Measurements from ENCODE around the gene RAPGEF2.

RAPGEF2 gene

DNA sequence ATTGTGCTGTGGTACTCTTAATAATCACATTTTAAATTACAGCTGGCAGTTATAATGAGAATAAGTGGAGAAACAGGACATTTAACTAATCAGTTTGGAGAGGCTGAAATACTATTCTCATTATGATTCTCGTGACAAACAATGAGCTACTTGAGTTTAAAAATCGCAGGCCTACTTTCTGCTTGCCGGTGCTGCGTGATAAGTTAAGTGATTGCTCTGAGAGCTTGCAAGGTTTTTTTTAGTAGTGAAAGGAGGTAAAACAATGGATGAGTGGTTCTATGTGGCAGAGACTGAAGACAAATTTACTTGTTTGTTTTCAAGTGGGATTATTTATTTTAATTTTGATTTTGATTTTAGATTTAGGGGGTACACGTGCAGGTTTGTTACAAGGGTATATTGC is 114.0 kb downstream of the RAPGEF2 start:
- FAIRE-seq (no peak), DNase-seq (ENCODE audit: insufficient read length, low spot score) (no peak)
- TF ChIP-seq, protein P1, sequence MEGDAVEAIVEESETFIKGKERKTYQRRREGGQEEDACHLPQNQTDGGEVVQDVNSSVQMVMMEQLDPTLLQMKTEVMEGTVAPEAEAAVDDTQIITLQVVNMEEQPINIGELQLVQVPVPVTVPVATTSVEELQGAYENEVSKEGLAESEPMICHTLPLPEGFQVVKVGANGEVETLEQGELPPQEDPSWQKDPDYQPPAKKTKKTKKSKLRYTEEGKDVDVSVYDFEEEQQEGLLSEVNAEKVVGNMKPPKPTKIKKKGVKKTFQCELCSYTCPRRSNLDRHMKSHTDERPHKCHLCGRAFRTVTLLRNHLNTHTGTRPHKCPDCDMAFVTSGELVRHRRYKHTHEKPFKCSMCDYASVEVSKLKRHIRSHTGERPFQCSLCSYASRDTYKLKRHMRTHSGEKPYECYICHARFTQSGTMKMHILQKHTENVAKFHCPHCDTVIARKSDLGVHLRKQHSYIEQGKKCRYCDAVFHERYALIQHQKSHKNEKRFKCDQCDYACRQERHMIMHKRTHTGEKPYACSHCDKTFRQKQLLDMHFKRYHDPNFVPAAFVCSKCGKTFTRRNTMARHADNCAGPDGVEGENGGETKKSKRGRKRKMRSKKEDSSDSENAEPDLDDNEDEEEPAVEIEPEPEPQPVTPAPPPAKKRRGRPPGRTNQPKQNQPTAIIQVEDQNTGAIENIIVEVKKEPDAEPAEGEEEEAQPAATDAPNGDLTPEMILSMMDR (IDR thresholded peaks at IDR 0.05; ENCODE audit: insufficient read depth, missing control alignments), result no peak

DNA sequence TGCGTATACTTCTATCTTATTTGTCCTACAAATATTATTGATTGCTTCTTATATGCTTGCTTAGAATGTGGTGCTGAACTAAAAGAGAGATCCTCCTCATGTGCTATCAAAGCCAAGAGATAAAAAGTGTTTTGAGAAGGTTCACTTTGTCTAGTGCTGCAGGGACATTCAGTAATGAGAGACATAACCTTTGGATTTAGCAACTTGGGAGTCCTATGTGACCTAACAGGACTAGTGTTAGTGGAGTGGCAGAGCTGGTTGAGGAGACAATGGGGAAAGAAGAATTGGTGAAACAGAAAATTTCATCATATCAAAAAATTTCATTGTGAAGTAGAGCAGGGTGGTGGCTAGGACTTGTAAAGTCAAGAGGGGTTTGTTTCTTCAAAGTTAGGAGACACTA is 117.0 kb downstream of the RAPGEF2 start:
- FAIRE-seq (no peak), DNase-seq (ENCODE audit: insufficient read length, low spot score) (no peak)
- TF ChIP-seq, protein P1 (IDR thresholded peaks at IDR 0.05; ENCODE audit: insufficient read depth, missing control alignments), result no peak

DNA sequence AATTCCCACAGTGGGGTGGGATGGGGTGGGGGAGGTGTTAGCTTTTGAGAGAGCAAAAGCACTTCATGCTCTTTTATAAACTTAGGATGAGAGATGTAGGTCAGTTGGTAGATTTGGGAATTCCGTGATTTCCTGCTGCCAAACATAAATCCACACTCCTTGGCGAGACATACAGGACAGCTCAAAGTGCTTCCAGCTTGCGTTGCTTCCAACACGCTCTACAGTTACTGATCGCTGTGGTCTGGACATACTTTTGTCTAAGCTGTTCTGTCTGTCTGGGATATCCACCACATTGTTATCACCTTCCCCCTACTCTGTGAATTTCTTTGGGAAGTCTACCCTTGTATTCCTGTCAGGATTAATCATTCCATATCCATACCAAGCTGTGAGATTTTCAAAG is 117.5 kb downstream of the RAPGEF2 start:
- DNase-seq (ENCODE audit: insufficient read length, low spot score) (no peak), FAIRE-seq (no peak)
- TF ChIP-seq, protein P1 (IDR thresholded peaks at IDR 0.05; ENCODE audit: insufficient read depth, missing control alignments), result no peak

DNA sequence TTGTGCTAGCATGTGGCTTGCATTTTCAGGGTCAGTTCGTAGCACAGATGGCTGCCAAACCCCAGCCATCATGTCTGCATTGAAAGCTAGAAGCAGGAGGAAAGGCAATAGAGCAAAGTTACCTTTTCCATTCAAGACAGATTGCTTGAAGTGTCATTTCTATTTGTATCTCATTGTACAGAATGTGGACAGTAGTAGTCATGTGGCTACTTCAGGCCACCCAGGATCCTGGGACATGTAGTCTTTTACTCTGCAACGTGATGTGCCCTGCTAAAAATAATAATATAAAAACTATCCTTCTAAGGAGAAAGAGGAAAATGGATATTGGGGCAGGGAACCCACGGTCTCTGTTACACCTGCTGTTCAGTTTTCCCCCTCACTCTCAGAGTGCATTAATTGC is 118.4 kb downstream of the RAPGEF2 start:
- DNase-seq (ENCODE audit: insufficient read length, low spot score), result no peak

DNA sequence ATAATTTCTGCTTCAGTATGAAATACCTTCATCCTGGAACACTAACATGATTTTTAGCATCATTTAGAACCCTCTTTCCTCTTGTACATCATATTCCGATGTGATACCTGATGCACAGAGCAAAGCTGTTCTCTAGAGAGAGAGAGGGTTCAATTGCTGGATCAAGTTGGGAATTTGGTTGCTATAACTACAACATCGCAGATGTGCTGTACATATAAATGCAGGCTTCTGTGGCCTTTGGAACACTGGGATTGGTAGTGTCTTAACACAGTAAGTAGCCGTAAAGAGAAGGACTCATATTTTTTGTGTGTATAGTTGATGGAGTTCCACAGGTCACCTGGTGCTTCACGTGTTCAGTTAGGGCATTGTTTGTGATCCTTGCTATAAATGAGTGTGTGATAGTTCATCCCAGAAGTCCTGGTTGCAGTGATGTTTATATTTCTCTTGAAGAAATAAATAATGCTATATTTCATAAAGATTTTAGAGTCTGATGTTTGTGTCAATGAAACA is 119.2 kb downstream of the RAPGEF2 start:
- TF ChIP-seq, protein P1 (IDR thresholded peaks at IDR 0.05; ENCODE audit: insufficient read depth, missing control alignments), result no peak
- no peak for FAIRE-seq
- DNase-seq (ENCODE audit: insufficient read length, low spot score), result no peak

More for the DNA sequence above, 118.4 kb downstream of the RAPGEF2 start:
- TF ChIP-seq, protein P1 (IDR thresholded peaks at IDR 0.05; ENCODE audit: insufficient read depth, missing control alignments), result no peak
- no peak for FAIRE-seq

DNA sequence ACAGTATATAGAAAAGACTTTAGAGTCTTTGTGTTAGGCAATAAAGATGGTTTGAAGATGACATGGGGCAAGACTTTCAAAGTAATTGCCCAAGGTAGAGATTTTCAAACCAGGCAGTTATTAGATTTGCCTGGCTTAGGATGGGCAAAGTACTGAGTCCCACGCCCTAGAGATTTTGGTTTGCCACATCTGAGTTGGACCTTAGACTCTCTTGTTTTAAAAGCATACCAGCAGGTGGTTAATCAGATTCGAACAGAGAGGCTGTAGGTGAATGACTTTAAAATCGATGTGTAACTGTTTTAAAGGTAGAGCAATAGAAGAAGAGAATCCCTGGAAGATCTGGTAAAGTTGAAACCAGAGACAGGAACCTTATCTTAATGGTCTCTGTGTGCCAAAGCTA is 121.5 kb downstream of the RAPGEF2 start:
- DNase-seq (ENCODE audit: insufficient read length, low spot score) (no peak), FAIRE-seq (no peak)
- TF ChIP-seq, protein P1 (IDR thresholded peaks at IDR 0.05; ENCODE audit: insufficient read depth, missing control alignments), result no peak

DNA sequence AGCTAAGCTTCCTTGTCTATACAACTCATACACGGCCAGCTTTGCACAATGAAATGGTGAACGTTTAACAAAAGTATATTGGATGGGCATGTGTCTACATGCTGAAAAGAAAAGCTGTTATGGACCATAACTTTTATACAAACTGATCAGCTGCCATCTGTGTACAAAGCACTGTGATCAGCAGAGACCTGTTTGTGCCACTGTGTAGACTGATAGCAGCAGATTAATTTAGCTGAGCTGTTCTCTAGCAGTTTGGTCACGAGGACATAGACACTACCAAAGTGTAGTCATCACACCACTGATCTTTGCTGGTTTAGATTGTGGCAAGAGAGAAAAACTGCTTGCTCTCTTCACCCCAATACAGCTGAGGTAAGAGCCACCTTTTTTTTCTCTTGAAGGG is 124.5 kb downstream of the RAPGEF2 start:
- FAIRE-seq (peak; percentile 35), DNase-seq (ENCODE audit: insufficient read length, low spot score) (no peak)

More for the DNA sequence above, 124.5 kb downstream of the RAPGEF2 start:
- TF ChIP-seq, protein P1 (IDR thresholded peaks at IDR 0.05; ENCODE audit: insufficient read depth, missing control alignments), result no peak

Data from D721Med (cell line).